Ovary (tissue), 3 donors: ENCODE results near the gene TMEM185B.
"Not testable (repeated sequence)": the region's sequence is repeated elsewhere in the genome, so short reads cannot be mapped to it uniquely, and the experiment has no call there.

Experiments
- EP300 ChIP-seq: sonication (generic); formaldehyde crosslinking; IDR thresholded peaks from one replicate; pipeline ENCODE4 v1.6.1; 2017; ENCODE audit warnings: antibody characterized with exemption
- POLR2A ChIP-seq: fragments of 450-650 bp; IDR thresholded peaks from one replicate; pipeline ENCODE4 v1.6.1; 2017; ENCODE audit warnings: antibody characterized with exemption, mild to moderate bottlenecking, moderate library complexity
- TF ChIP-seq, protein P1 (sequence below), 3 donors: fragments of 450-650 bp in 2 of 3; fragments of 200-600 bp in 1 of 3; IDR thresholded peaks; one replicate each; pipeline versions ENCODE4 v1.5.1 to v1.8.0; 2016 to 2022; ENCODE audit warnings: antibody characterized with exemption in 3 of 3, mild to moderate bottlenecking in 1 of 3
- donor health status: DM: no; HTN: no; CAD: no.

DNA sequence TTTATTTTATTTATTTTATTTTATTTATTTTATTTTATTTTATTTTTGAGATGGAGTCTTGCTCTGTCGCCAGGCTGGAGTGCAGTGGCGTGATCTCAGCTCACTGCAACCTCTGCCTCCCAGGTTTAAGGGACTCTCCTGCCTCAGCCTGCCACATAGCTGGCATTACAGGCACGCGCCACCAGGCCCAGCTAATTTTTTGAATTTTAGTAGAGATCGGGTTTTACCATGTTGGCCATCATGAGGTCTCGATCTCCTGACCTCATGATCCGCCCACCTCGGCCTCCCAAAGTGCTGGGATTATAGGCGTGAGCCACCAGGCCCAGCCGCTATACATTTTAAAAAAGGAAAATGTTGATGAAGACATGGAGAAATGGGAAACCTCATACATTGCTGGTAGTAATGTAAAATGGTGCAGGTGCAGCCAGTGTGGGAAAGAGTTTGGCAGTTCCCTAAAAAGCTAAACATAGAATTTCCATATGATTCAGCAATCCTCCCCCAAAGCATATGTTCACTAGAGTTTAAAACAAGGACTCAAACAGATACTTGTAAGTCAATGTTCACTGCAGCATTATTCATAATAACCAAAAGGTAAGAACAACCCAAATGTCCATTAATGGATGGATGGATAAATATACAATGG, 23.3 kb downstream of the TMEM185B start:
- TF ChIP-seq, protein P1, sequence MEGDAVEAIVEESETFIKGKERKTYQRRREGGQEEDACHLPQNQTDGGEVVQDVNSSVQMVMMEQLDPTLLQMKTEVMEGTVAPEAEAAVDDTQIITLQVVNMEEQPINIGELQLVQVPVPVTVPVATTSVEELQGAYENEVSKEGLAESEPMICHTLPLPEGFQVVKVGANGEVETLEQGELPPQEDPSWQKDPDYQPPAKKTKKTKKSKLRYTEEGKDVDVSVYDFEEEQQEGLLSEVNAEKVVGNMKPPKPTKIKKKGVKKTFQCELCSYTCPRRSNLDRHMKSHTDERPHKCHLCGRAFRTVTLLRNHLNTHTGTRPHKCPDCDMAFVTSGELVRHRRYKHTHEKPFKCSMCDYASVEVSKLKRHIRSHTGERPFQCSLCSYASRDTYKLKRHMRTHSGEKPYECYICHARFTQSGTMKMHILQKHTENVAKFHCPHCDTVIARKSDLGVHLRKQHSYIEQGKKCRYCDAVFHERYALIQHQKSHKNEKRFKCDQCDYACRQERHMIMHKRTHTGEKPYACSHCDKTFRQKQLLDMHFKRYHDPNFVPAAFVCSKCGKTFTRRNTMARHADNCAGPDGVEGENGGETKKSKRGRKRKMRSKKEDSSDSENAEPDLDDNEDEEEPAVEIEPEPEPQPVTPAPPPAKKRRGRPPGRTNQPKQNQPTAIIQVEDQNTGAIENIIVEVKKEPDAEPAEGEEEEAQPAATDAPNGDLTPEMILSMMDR (IDR thresholded peaks at IDR 0.05) = not testable (repeated sequence)
- TF ChIP-seq POLR2A, EP300: not testable (repeated sequence)
